Karpas-422 (cell line): ENCODE results near the gene TLN1. TPM values are rescaled to one million over a fixed set of nuclear protein-coding genes. Genes with fewer than 3 reads are reported as not detected.

ENCODE experiments used
- DNase-seq: peaks from one replicate; pipeline ENCODE4 v3.0.0-alpha.2; 2015
- H2AFZ ChIP-seq: fragments of 200-600 bp; sonication (generic); 2 replicates; pipeline ENCODE4 v1.6.1; 2014; ENCODE audit warnings: antibody characterized with exemption, low read length, mixed read lengths
- H3K27ac ChIP-seq: fragments of 200-600 bp; sonication (generic); 2 replicates; pipeline ENCODE4 v1.5.1; 2014; ENCODE audit warnings: mild to moderate bottlenecking, low read length, moderate library complexity
- H3K27me3 ChIP-seq: fragments of 200-600 bp; sonication (generic); 2 replicates; pipeline ENCODE4 v1.6.1; 2014; ENCODE audit warnings: low read length, mixed read lengths
- H3K36me3 ChIP-seq: fragments of 200-600 bp; sonication (generic); 2 replicates; pipeline ENCODE4 v1.6.1; 2014; ENCODE audit warnings: low read length, mixed read lengths; ENCODE audit not compliant: insufficient read depth
- H3K4me1 ChIP-seq: fragments of 200-600 bp; sonication (generic); 2 replicates; pipeline ENCODE4 v1.6.1; 2014; ENCODE audit warnings: mild to moderate bottlenecking, low read length, mixed read lengths
- H3K4me2 ChIP-seq: fragments of 200-600 bp; sonication (generic); 2 replicates; pipeline ENCODE4 v1.6.1; 2014; ENCODE audit warnings: low read length, low read depth, mild to moderate bottlenecking; ENCODE audit not compliant: poor library complexity, severe bottlenecking
- H3K4me3 ChIP-seq: fragments of 200-600 bp; sonication (generic); 2 replicates; pipeline ENCODE4 v1.5.1; 2014; ENCODE audit warnings: mild to moderate bottlenecking, antibody characterized with exemption, low read length, mixed read lengths
- H3K79me2 ChIP-seq: fragments of 200-600 bp; sonication (generic); 2 replicates; pipeline ENCODE4 v1.6.1; 2014; ENCODE audit warnings: mild to moderate bottlenecking, low read length, mixed read lengths
- H3K9ac ChIP-seq: fragments of 200-600 bp; sonication (generic); 2 replicates; pipeline ENCODE4 v1.6.0; 2014; ENCODE audit warnings: low read length
- H3K9me2 ChIP-seq: fragments of 200-600 bp; sonication (generic), shearing (Covaris generic); replicated peaks from 2 replicates; pipeline ENCODE4 v1.6.0; 2014; ENCODE audit warnings: mild to moderate bottlenecking, low read length, moderate library complexity; ENCODE audit not compliant: insufficient read depth
- H3K9me3 ChIP-seq: fragments of 300-700, 200-600 bp; sonication (generic); 2 replicates; pipeline ENCODE4 v1.6.1; 2014; ENCODE audit warnings: low read length, mixed read lengths
- H4K20me1 ChIP-seq: fragments of 200-600 bp; sonication (generic); 2 replicates; pipeline ENCODE4 v1.6.1; 2014; ENCODE audit warnings: mild to moderate bottlenecking, antibody characterized with exemption, low read length, low read depth; ENCODE audit not compliant: insufficient read depth
- total RNA-seq: library from RNA; depleted of rRNA; stranded (reverse); fragments of >200 nt; shearing (Covaris generic); gene quantifications from 2 replicates; pipeline ENCODE4 v1.2.3, GENCODE V29; 2014; ENCODE audit warnings: low replicate concordance

The TLN1 gene
- total RNA-seq, 1 experiment from 2014 or later = 54.2 TPM

- H3K9ac ChIP-seq = no peak overlapping the region
- no peaks in the 10 kb centered on the region for H3K9me3 ChIP-seq
- H3K27me3 ChIP-seq = no peaks in the 10 kb centered on the region
- no peak for DNase-seq
- H2AFZ ChIP-seq = no peak overlapping the region
- H3K9me2 ChIP-seq = no peaks in the 10 kb centered on the region
- H4K20me1 ChIP-seq = peaks cover 12% of the 10 kb centered on the region
- H3K4me1 ChIP-seq = peaks cover 15% of the 10 kb centered on the region
- no peak overlapping the region for H3K4me3 ChIP-seq
- peaks cover 38% of the 10 kb centered on the region for H3K79me2 ChIP-seq
- H3K27ac ChIP-seq = no peak overlapping the region
- H3K4me2 ChIP-seq = no peak overlapping the region
- H3K36me3 ChIP-seq = peaks cover 35% of the 10 kb centered on the region
Observed at GRCh38 chr9:35741740-35742139, 9.7 kb upstream of the TLN1 start.

GRCh38 chr9:35740243-35740642 lies 8.2 kb upstream of the TLN1 start:
- no peak for DNase-seq
- Histone ChIP-seq H2AFZ (no peak overlapping the region), H3K4me2 (no peak overlapping the region), H3K36me3 (peaks cover 37% of the 10 kb centered on the region), H3K4me1 (no peaks in the 10 kb centered on the region; the same call in 1 of the 2 replicates), H3K79me2 (peaks cover 26% of the 10 kb centered on the region), H3K9ac (no peak overlapping the region), H3K27me3 (no peaks in the 10 kb centered on the region), H3K27ac (no peak overlapping the region), H4K20me1 (no peaks in the 10 kb centered on the region; the same call in 1 of the 2 replicates), H3K4me3 (no peak overlapping the region), H3K9me3 (no peaks in the 10 kb centered on the region), H3K9me2 (no peaks in the 10 kb centered on the region)

- H3K4me3 ChIP-seq = no peak overlapping the region
- H3K36me3 ChIP-seq = peaks cover 31% of the 10 kb centered on the region
- H3K4me1 ChIP-seq = peaks cover 6% of the 10 kb centered on the region
- H3K27ac ChIP-seq = no peak overlapping the region
- H3K9ac ChIP-seq = no peak overlapping the region
- H3K9me2 ChIP-seq = no peaks in the 10 kb centered on the region
- H3K79me2 ChIP-seq = peaks cover 14% of the 10 kb centered on the region
- no peaks in the 10 kb centered on the region; the same call in 1 of the 2 replicates for H4K20me1 ChIP-seq
- H2AFZ ChIP-seq = no peak overlapping the region
- no peak for DNase-seq
- no peak overlapping the region for H3K4me2 ChIP-seq
- H3K27me3 ChIP-seq = no peaks in the 10 kb centered on the region
- no peaks in the 10 kb centered on the region for H3K9me3 ChIP-seq
Observed at GRCh38 chr9:35738924-35739323, 6.9 kb upstream of the TLN1 start.

GRCh38 chr9:35738186-35738585 lies 6.2 kb upstream of the TLN1 start:
- H3K9ac ChIP-seq = no peak overlapping the region
- no peaks in the 10 kb centered on the region for H4K20me1 ChIP-seq
- H3K27me3 ChIP-seq = no peaks in the 10 kb centered on the region

GRCh38 chr9:35737143-35737542 lies 5.1 kb upstream of the TLN1 start:
- Histone ChIP-seq H3K9me2 (no peaks in the 10 kb centered on the region), H3K9me3 (no peaks in the 10 kb centered on the region), H3K27me3 (no peaks in the 10 kb centered on the region), H3K9ac (no peak overlapping the region), H3K4me1 (peaks cover 18% of the 10 kb centered on the region), H4K20me1 (no peaks in the 10 kb centered on the region), H3K4me3 (no peak overlapping the region), H3K79me2 (peaks cover 8% of the 10 kb centered on the region), H3K27ac (no peak overlapping the region), H2AFZ (no peak overlapping the region), H3K36me3 (peaks cover 18% of the 10 kb centered on the region), H3K4me2 (no peak overlapping the region)
- DNase-seq = no peak

More at GRCh38 chr9:35738186-35738585, 6.2 kb upstream of the TLN1 start:
- H3K36me3 ChIP-seq = peaks cover 23% of the 10 kb centered on the region
- no peak overlapping the region for H2AFZ ChIP-seq
- H3K79me2 ChIP-seq = peaks cover 8% of the 10 kb centered on the region
- H3K9me2 ChIP-seq = no peaks in the 10 kb centered on the region
- no peak for DNase-seq
- peaks cover 14% of the 10 kb centered on the region for H3K4me1 ChIP-seq
- H3K4me2 ChIP-seq = no peak overlapping the region
- H3K4me3 ChIP-seq = no peak overlapping the region
- H3K27ac ChIP-seq = no peak overlapping the region
- H3K9me3 ChIP-seq = no peaks in the 10 kb centered on the region

- Histone ChIP-seq H3K9ac (peak overlapping the region; percentile 30; the same call in 1 of the 2 replicates), H3K36me3 (peaks cover 18% of the 10 kb centered on the region)
Observed at GRCh38 chr9:35736201-35736633, 4.2 kb upstream of the TLN1 start.

GRCh38 chr9:35734096-35734495 lies 2.1 kb upstream of the TLN1 start:
- H3K9me2 ChIP-seq = no peaks in the 10 kb centered on the region
- H3K4me3 ChIP-seq = no peak overlapping the region
- no peaks in the 10 kb centered on the region for H4K20me1 ChIP-seq
- DNase-seq = no peak
- H3K79me2 ChIP-seq = peaks cover 35% of the 10 kb centered on the region
- no peaks in the 10 kb centered on the region for H3K27me3 ChIP-seq
- peak overlapping the region; percentile 79; the same call in 1 of the 2 replicates for H3K27ac ChIP-seq
- no peaks in the 10 kb centered on the region for H3K9me3 ChIP-seq
- no peak overlapping the region for H2AFZ ChIP-seq
- H3K9ac ChIP-seq = no peak overlapping the region
- peaks cover 40% of the 10 kb centered on the region for H3K4me1 ChIP-seq
- H3K4me2 ChIP-seq = peak overlapping the region; percentile 97
- peaks cover 12% of the 10 kb centered on the region; the same call in 1 of the 2 replicates for H3K36me3 ChIP-seq

More at GRCh38 chr9:35736201-35736633, 4.2 kb upstream of the TLN1 start:
- H3K4me3 ChIP-seq = no peak overlapping the region
- H3K4me2 ChIP-seq = no peak overlapping the region
- H3K9me2 ChIP-seq = no peaks in the 10 kb centered on the region
- peaks cover 14% of the 10 kb centered on the region for H3K79me2 ChIP-seq
- no peaks in the 10 kb centered on the region for H3K27me3 ChIP-seq
- no peak overlapping the region for H3K27ac ChIP-seq
- DNase-seq = peak; percentile 92
- H4K20me1 ChIP-seq = no peaks in the 10 kb centered on the region
- H3K4me1 ChIP-seq = peaks cover 19% of the 10 kb centered on the region
- no peaks in the 10 kb centered on the region for H3K9me3 ChIP-seq
- H2AFZ ChIP-seq = no peak overlapping the region

- Histone ChIP-seq H3K4me3 (peak overlapping the region; percentile 93), H3K9me3 (no peaks in the 10 kb centered on the region), H3K79me2 (peaks cover 46% of the 10 kb centered on the region), H3K27me3 (no peaks in the 10 kb centered on the region), H3K4me1 (peaks cover 52% of the 10 kb centered on the region), H3K9me2 (no peaks in the 10 kb centered on the region), H2AFZ (peak overlapping the region; percentile 58; the same call in 1 of the 2 replicates), H4K20me1 (peaks cover under 1% of the 10 kb centered on the region; the same call in 1 of the 2 replicates), H3K27ac (peak overlapping the region; percentile 79), H3K36me3 (peaks cover 17% of the 10 kb centered on the region; the same call in 1 of the 2 replicates), H3K4me2 (peak overlapping the region; percentile 97), H3K9ac (peak overlapping the region; percentile 86)
- peak; percentile 81 for DNase-seq
Observed at GRCh38 chr9:35732800-35733541, 976 bp upstream of the TLN1 start.
